Measurements from ENCODE around the gene DMRTA1. TPM values are rescaled to one million over a fixed set of nuclear protein-coding genes. Genes with fewer than 3 reads are reported as not detected.
"Not testable (repeated sequence)": the region's sequence is repeated elsewhere in the genome, so short reads cannot be mapped to it uniquely, and the experiment has no call there.

The DMRTA1 gene
- polyA plus RNA-seq, 2 of the 4 experiments (the other 2 are of a cell fraction): 0.62 to 2.3 TPM

GRCh38 chr9:22496197-22496596 is 49.6 kb downstream of the DMRTA1 start:
- DNase-seq (ENCODE audit: low read depth in 1 of 2, low spot score in 1 of 2); H3K4me1 ChIP-seq; H3K4me3 ChIP-seq; FAIRE-seq; H3K9me3 ChIP-seq; H3K27ac ChIP-seq; H3K4me2 ChIP-seq; CTCF ChIA-PET; ATAC-seq: not testable (repeated sequence)
- POLR2A ChIA-PET: interaction anchor here (0.9 kb wide), 1 partner anchor 8 kb away, joined by 3 read pairs; no protein-coding TSS in a partner anchor
- 13% methylated on average over 4 of the region's 4 CpGs for WGBS (ENCODE audit: missing lambda C conversion rate)

Data from A549 (cell line).